Mammary epithelial cell (primary cell): ENCODE data around the gene C2orf69.

ENCODE experiments used
- EZH2 ChIP-seq: IDR thresholded peaks from 2 replicates; pipeline ENCODE4 v1.6.1; 2012; ENCODE audit warnings: low read length, inconsistent platforms, borderline replicate concordance
- TF ChIP-seq, protein P1 (sequence below), 2 donors: IDR thresholded peaks in 1 of 2; conservative IDR thresholded peaks in 1 of 2; 2 replicates each; pipeline ENCODE4 v1.5.1; 2011 to 2012; ENCODE audit warnings: inconsistent platforms in 2 of 2, low read length in 2 of 2, mild to moderate bottlenecking in 2 of 2, control low read depth in 1 of 2, low read depth in 1 of 2; ENCODE audit not compliant: insufficient read depth in 1 of 2; ENCODE audit errors: extremely low read depth in 1 of 2

GRCh38 chr2:199946196-199946595, 35.1 kb downstream of the C2orf69 start:
- TF ChIP-seq EZH2, result no peak
- TF ChIP-seq, protein P1, sequence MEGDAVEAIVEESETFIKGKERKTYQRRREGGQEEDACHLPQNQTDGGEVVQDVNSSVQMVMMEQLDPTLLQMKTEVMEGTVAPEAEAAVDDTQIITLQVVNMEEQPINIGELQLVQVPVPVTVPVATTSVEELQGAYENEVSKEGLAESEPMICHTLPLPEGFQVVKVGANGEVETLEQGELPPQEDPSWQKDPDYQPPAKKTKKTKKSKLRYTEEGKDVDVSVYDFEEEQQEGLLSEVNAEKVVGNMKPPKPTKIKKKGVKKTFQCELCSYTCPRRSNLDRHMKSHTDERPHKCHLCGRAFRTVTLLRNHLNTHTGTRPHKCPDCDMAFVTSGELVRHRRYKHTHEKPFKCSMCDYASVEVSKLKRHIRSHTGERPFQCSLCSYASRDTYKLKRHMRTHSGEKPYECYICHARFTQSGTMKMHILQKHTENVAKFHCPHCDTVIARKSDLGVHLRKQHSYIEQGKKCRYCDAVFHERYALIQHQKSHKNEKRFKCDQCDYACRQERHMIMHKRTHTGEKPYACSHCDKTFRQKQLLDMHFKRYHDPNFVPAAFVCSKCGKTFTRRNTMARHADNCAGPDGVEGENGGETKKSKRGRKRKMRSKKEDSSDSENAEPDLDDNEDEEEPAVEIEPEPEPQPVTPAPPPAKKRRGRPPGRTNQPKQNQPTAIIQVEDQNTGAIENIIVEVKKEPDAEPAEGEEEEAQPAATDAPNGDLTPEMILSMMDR (conservative IDR thresholded peaks at IDR 0.05 in 1 of 2, IDR thresholded peaks at IDR 0.05 in 1 of 2; ENCODE audit: extremely low read depth in 1 of 2, insufficient read depth in 1 of 2, low read depth in 1 of 2, low read length in 2 of 2), result no peak
